Kidney (tissue), 14 donors: Measurements from ENCODE around the gene BMP4. TPM values are rescaled to one million over a fixed set of nuclear protein-coding genes. Genes with fewer than 3 reads are reported as not detected.

Source experiments
- DNase-seq, 5 donors: peaks; one replicate each; pipeline ENCODE4 v3.0.0-alpha.2; 2013 to 2020
- FAIRE-seq: peaks from 2 replicates; lab custom pipeline; 2012; peaks lifted over from hg19 to GRCh38; lab: Jason Lieb, UNC
- H3K27ac ChIP-seq, 2 donors: one replicate each; pipeline ENCODE4 v1.7.0; 2013; ENCODE audit warnings: low read depth in 2 of 2, low read length in 2 of 2, inconsistent platforms in 1 of 2
- H3K27me3 ChIP-seq: one replicate; pipeline ENCODE4 v1.7.1; 2013; ENCODE audit warnings: low read length, inconsistent platforms; ENCODE audit not compliant: control insufficient read depth, insufficient read depth
- H3K36me3 ChIP-seq, 3 donors: one replicate each; pipeline versions ENCODE4 v1.7.0 to v1.7.1; 2013; ENCODE audit warnings: low read length in 3 of 3, control low read depth in 1 of 3, inconsistent platforms in 1 of 3; ENCODE audit not compliant: insufficient read depth in 3 of 3, control insufficient read depth in 2 of 3
- H3K4me1 ChIP-seq, 3 donors: one replicate each; pipeline versions ENCODE4 v1.7.0 to v1.7.1; 2013; ENCODE audit warnings: low read length in 3 of 3, inconsistent platforms in 1 of 3, low read depth in 1 of 3; ENCODE audit not compliant: control insufficient read depth in 2 of 3, insufficient read depth in 2 of 3
- H3K4me3 ChIP-seq, 3 donors: one replicate each; pipeline versions ENCODE4 v1.7.0 to v1.8.1; 2013; ENCODE audit warnings: low read length in 3 of 3, control low read depth in 1 of 3, inconsistent platforms in 1 of 3
- H3K9ac ChIP-seq, 3 donors: one replicate each; pipeline versions ENCODE4 v1.7.0 to v1.7.1; 2013; ENCODE audit warnings: low read length in 3 of 3, control low read depth in 1 of 3, inconsistent platforms in 1 of 3
- H3K9me3 ChIP-seq, 3 donors: one replicate each; pipeline versions ENCODE4 v1.7.0 to v1.7.1; 2013; ENCODE audit warnings: low read length in 3 of 3, control low read depth in 1 of 3, inconsistent platforms in 1 of 3; ENCODE audit not compliant: control insufficient read depth in 2 of 3, insufficient read depth in 1 of 3
- intact Hi-C: fragments of 100-400 bp; cut with DNase I; formaldehyde crosslinking; loops from one replicate; pipeline ENCODE4 v1.11.1; 2022
- polyA plus RNA-seq: library from polyadenylated mRNA; stranded (reverse); fragments of 350-450 nt; fragmentation: Illumina TruSeq; extraction: RNeasy Lipid Tissue Mini Kit (QIAGEN cat#74804); gene quantifications from one replicate; pipeline ENCODE4 v1.2.3, GENCODE V29; 2014; ENCODE audit warnings: low read depth, low replicate concordance; ENCODE audit not compliant: insufficient read depth
- total RNA-seq: library from RNA; stranded (reverse); fragmentation: NEBNext Ultra II Directional; extraction: Animal tissue kit (Norgen Biotek cat#: 25700); gene quantifications from one replicate; pipeline ENCODE4 v1.2.1, GENCODE V29; 2021
- TF ChIP-seq, protein P1 (sequence below): IDR thresholded peaks from 3 replicates; pipeline ENCODE4 v1.5.1; 2012; ENCODE audit warnings: mild to moderate bottlenecking, moderate library complexity, borderline replicate concordance; ENCODE audit not compliant: insufficient read depth; ENCODE audit errors: extremely low read depth
- donor health status: control.
- donor health status: control.
- donor health status: control.
- donor health status: control.
- donor health status: control.
- donor health status: DM: yes; HTN: yes; CAD: no.
- donor health status: Normal renal cell carcinoma (clear cell type).

Gene BMP4
- total and polyA plus RNA-seq, 2 donors from 2014 or later = 9.9 to 11.2 TPM

DNA sequence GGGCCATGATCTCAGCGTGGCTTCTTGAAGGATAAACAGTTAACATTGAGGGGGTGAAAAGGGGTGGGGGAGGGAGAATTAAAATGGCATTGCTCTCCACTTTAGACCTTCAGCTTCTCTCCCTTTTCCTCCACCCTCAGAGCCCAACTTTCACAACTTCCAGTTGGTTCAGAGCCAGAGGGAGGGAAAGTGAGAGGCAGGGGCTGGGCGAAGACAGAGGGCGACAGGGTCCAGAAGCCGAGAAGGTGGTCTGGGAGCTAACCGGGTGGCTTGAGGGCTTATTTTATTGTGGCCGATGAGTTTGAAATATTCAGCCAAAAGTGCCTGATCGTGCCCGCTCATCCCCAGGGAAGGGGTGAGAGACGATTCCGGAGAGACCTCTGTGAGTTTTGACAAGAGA lies 4.1 kb downstream of the BMP4 start:
- intact Hi-C loops = no loop called here
- peak overlapping the region; percentile 37 to 60 for H3K27ac ChIP-seq
- TF ChIP-seq, protein P1, sequence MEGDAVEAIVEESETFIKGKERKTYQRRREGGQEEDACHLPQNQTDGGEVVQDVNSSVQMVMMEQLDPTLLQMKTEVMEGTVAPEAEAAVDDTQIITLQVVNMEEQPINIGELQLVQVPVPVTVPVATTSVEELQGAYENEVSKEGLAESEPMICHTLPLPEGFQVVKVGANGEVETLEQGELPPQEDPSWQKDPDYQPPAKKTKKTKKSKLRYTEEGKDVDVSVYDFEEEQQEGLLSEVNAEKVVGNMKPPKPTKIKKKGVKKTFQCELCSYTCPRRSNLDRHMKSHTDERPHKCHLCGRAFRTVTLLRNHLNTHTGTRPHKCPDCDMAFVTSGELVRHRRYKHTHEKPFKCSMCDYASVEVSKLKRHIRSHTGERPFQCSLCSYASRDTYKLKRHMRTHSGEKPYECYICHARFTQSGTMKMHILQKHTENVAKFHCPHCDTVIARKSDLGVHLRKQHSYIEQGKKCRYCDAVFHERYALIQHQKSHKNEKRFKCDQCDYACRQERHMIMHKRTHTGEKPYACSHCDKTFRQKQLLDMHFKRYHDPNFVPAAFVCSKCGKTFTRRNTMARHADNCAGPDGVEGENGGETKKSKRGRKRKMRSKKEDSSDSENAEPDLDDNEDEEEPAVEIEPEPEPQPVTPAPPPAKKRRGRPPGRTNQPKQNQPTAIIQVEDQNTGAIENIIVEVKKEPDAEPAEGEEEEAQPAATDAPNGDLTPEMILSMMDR = no peak
- H3K4me1 ChIP-seq = peaks cover 0 to 22% (median 19%) of the 10 kb centered on the region in 3 donors
- peak overlapping the region; percentile 73 to 98 (median 96) for H3K4me3 ChIP-seq
- H3K36me3 ChIP-seq = peaks cover 0 to 6% (median 5%) of the 10 kb centered on the region in 3 donors
- peak overlapping the region in 2 of 3 donors; percentile 49 to 70 for H3K9ac ChIP-seq
- H3K9me3 ChIP-seq = no peaks in the 10 kb centered on the region
- no peaks in the 10 kb centered on the region for H3K27me3 ChIP-seq
- FAIRE-seq = no peak
- DNase-seq = peak in 2 of 5 donors; percentile 59 to 68

- Histone ChIP-seq H3K27ac (no peak overlapping the region), H3K4me3 (peak overlapping the region; percentile 73 to 98 (median 96)), H3K4me1 (peaks cover 0 to 22% (median 19%) of the 10 kb centered on the region in 3 donors), H3K27me3 (no peaks in the 10 kb centered on the region), H3K9me3 (no peaks in the 10 kb centered on the region), H3K9ac (peak overlapping the region; percentile 32 to 49 (median 41)), H3K36me3 (peaks cover 0 to 6% (median 5%) of the 10 kb centered on the region in 3 donors)
- intact Hi-C loops = no loop called here
- no peak for FAIRE-seq
- DNase-seq = peak; percentile 73 to 80 (median 75)
- TF ChIP-seq, protein P1 = no peak
Observed at GRCh38 chr14:53951627-53952303, 4.9 kb downstream of the BMP4 start.

DNA sequence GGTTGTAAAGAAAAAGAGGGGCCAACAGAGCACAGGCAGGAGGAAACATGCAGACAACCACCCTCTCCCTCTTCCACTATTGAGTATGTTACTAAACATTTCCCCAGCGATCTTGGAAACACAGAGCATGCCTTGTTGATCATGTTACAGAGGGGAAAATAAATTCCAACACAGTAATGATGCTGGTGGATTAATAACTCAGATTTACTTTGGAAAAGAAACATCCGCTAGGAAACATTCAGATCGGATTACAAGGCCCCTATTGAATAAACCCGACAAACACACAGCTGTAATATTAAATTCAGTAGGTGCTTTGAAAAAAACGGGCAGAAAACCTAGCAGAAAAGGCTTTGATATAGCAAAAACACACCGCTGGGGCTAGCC lies 5.4 kb downstream of the BMP4 start:
- peak in 2 of 5 donors; percentile 58 to 69 for DNase-seq
- Histone ChIP-seq H3K9me3 (no peaks in the 10 kb centered on the region), H3K27me3 (no peaks in the 10 kb centered on the region), H3K36me3 (peaks cover 0 to 6% (median 5%) of the 10 kb centered on the region in 3 donors), H3K9ac (peak overlapping the region in 1 of 3 donors; percentile 49), H3K4me1 (peaks cover 0 to 22% (median 19%) of the 10 kb centered on the region in 3 donors), H3K27ac (no peak overlapping the region), H3K4me3 (peak overlapping the region in 2 of 3 donors; percentile 47 to 73)
- intact Hi-C loops = no loop called here
- TF ChIP-seq, protein P1 = no peak
- FAIRE-seq = no peak
